Neural crest cell (in vitro differentiated cells): ENCODE data around the gene TRIM65. TPM values are rescaled to one million over a fixed set of nuclear protein-coding genes. Genes with fewer than 3 reads are reported as not detected.

ENCODE experiments used
- DNase-seq: peaks from one replicate; pipeline ENCODE4 v3.0.0; 2021; ENCODE audit warnings: low read depth, mixed read lengths, low spot score
- H3K27ac Mint-ChIP-seq: one replicate; pipeline ENCODE4 v1.8.0; 2021; ENCODE audit warnings: mild to moderate bottlenecking, mixed read lengths; ENCODE audit not compliant: unreplicated experiment
- H3K27me3 Mint-ChIP-seq: 2 replicates; pipeline ENCODE4 v1.8.0; 2021; ENCODE audit warnings: low read depth, mild to moderate bottlenecking, mixed read lengths
- H3K36me3 Mint-ChIP-seq: 2 replicates; pipeline ENCODE4 v1.8.0; 2021; ENCODE audit warnings: low read depth, mild to moderate bottlenecking, mixed read lengths
- H3K4me1 Mint-ChIP-seq: 2 replicates; pipeline ENCODE4 v1.8.0; 2021; ENCODE audit warnings: mixed read lengths
- H3K4me3 Mint-ChIP-seq: one replicate; pipeline ENCODE4 v1.8.0; 2021; ENCODE audit warnings: mild to moderate bottlenecking, mixed read lengths
- H3K9me3 Mint-ChIP-seq: 2 replicates; pipeline ENCODE4 v1.8.0; 2021; ENCODE audit warnings: mixed read lengths
- CTCF ChIP-seq: fragments of 200-600 bp; sonication (generic); conservative IDR thresholded peaks from 2 replicates; pipeline ENCODE4 v1.5.0; 2021; ENCODE audit warnings: antibody characterized with exemption, mild to moderate bottlenecking
- total RNA-seq: library from RNA; stranded (reverse); gene quantifications from 2 replicates; pipeline ENCODE4 v1.2.1, GENCODE V29; 2021

Gene TRIM65
- total RNA-seq, 1 donor from 2014 or later, result 23.3 TPM

GRCh38 chr17:75902406-75902805 is 5.7 kb upstream of the TRIM65 start:
- peaks cover 9% of the 10 kb centered on the region for H3K4me1 Mint-ChIP-seq
- no peaks in the 10 kb centered on the region for H3K36me3 Mint-ChIP-seq
- no peak overlapping the region for H3K27ac Mint-ChIP-seq

GRCh38 chr17:75901727-75902126 is 5.0 kb upstream of the TRIM65 start:
- Mint-ChIP-seq H3K4me1 (peaks cover 11% of the 10 kb centered on the region), H3K4me3 (peak overlapping the region; percentile 74), H3K27me3 (no peaks in the 10 kb centered on the region), H3K36me3 (no peaks in the 10 kb centered on the region), H3K9me3 (no peaks in the 10 kb centered on the region), H3K27ac (no peak overlapping the region)
- no peak for DNase-seq
- no peak for TF ChIP-seq CTCF

More at GRCh38 chr17:75902406-75902805, 5.7 kb upstream of the TRIM65 start:
- no peak for TF ChIP-seq CTCF
- DNase-seq, result no peak
- H3K9me3 Mint-ChIP-seq, result no peaks in the 10 kb centered on the region
- peak overlapping the region; percentile 49 for H3K4me3 Mint-ChIP-seq
- no peaks in the 10 kb centered on the region for H3K27me3 Mint-ChIP-seq

- DNase-seq, result no peak
- TF ChIP-seq CTCF, result no peak
- Mint-ChIP-seq H3K27me3 (no peaks in the 10 kb centered on the region), H3K4me3 (peak overlapping the region; percentile 74), H3K36me3 (no peaks in the 10 kb centered on the region), H3K9me3 (no peaks in the 10 kb centered on the region), H3K4me1 (peaks cover 13% of the 10 kb centered on the region), H3K27ac (no peak overlapping the region)
These were observed 4.2 kb upstream of the TRIM65 start for GRCh38 chr17:75900691-75901533.

GRCh38 chr17:75899767-75900468 is 3.2 kb upstream of the TRIM65 start:
- Mint-ChIP-seq H3K27me3 (peaks cover 6% of the 10 kb centered on the region), H3K4me1 (peaks cover 23% of the 10 kb centered on the region), H3K27ac (no peak overlapping the region), H3K36me3 (peaks cover 4% of the 10 kb centered on the region), H3K9me3 (no peaks in the 10 kb centered on the region), H3K4me3 (peak overlapping the region; percentile 41)
- no peak for TF ChIP-seq CTCF
- DNase-seq, result no peak

GRCh38 chr17:75899353-75899752 is 2.6 kb upstream of the TRIM65 start:
- TF ChIP-seq CTCF, result no peak
- Mint-ChIP-seq H3K9me3 (no peaks in the 10 kb centered on the region), H3K4me3 (peak overlapping the region; percentile 51), H3K36me3 (peaks cover 4% of the 10 kb centered on the region), H3K27me3 (peaks cover 6% of the 10 kb centered on the region), H3K27ac (no peak overlapping the region), H3K4me1 (peaks cover 24% of the 10 kb centered on the region)
- no peak for DNase-seq
